Hepatocyte (in vitro differentiated cells): Measurements from ENCODE around the gene FAM20C. TPM values are rescaled to one million over a fixed set of nuclear protein-coding genes. Genes with fewer than 3 reads are reported as not detected.

Experiments used
- DNase-seq: peaks from one replicate; pipeline ENCODE4 v3.0.0-alpha.2; 2016; ENCODE audit warnings: low spot score
- H2AFZ ChIP-seq: fragments of 200-600 bp; sonication (generic); 2 replicates; pipeline ENCODE4 v1.6.0; 2016; ENCODE audit warnings: antibody characterized with exemption, mild to moderate bottlenecking
- H3K27ac ChIP-seq: fragments of 200-600 bp; sonication (generic); 2 replicates; pipeline ENCODE4 v1.5.1; 2016; ENCODE audit warnings: mild to moderate bottlenecking
- H3K27me3 ChIP-seq: fragments of 200-600 bp; sonication (generic); 2 replicates; pipeline ENCODE4 v1.6.1; 2016
- H3K36me3 ChIP-seq: fragments of 200-600 bp; sonication (generic); replicated peaks from 2 replicates; pipeline ENCODE4 v1.5.1; 2016; ENCODE audit warnings: low read depth; ENCODE audit not compliant: insufficient read depth
- H3K4me1 ChIP-seq: fragments of 200-600 bp; sonication (generic); 2 replicates; pipeline ENCODE4 v1.5.1; 2016; ENCODE audit warnings: mild to moderate bottlenecking, moderate library complexity; ENCODE audit not compliant: insufficient read depth
- H3K4me2 ChIP-seq: fragments of 200-600 bp; sonication (generic); 2 replicates; pipeline ENCODE4 v1.6.0; 2016
- H3K4me3 ChIP-seq: fragments of 200-600 bp; sonication (generic); 2 replicates; pipeline ENCODE4 v1.5.1; 2016; ENCODE audit warnings: mild to moderate bottlenecking
- H3K79me2 ChIP-seq: fragments of 200-600 bp; sonication (generic); 2 replicates; pipeline ENCODE4 v1.6.0; 2017; ENCODE audit warnings: mild to moderate bottlenecking
- H3K9me2 ChIP-seq: fragments of 200-600 bp; sonication (generic); replicated peaks from 2 replicates; pipeline ENCODE4 v1.6.0; 2017; ENCODE audit warnings: mild to moderate bottlenecking; ENCODE audit not compliant: insufficient read depth
- H3K9me3 ChIP-seq: fragments of 200-600 bp; sonication (generic); 2 replicates; pipeline ENCODE4 v1.5.1; 2016; ENCODE audit warnings: low read depth, mild to moderate bottlenecking
- H4K20me1 ChIP-seq: fragments of 200-600 bp; sonication (generic); 2 replicates; pipeline ENCODE4 v1.6.0; 2016; ENCODE audit warnings: mild to moderate bottlenecking; ENCODE audit not compliant: insufficient read depth, poor library complexity, severe bottlenecking
- CTCF ChIP-seq: fragments of 200-600 bp; sonication (generic); IDR thresholded peaks from 2 replicates; pipeline ENCODE4 v1.5.1; 2016; ENCODE audit warnings: antibody characterized with exemption, mild to moderate bottlenecking; ENCODE audit not compliant: poor library complexity
- EZH2 ChIP-seq: fragments of 200-600 bp; sonication (generic); IDR thresholded peaks from 2 replicates; pipeline ENCODE4 v1.6.1; 2016; ENCODE audit warnings: antibody characterized with exemption, mild to moderate bottlenecking, borderline replicate concordance
- EZH2phosphoT487 ChIP-seq: fragments of 200-600 bp; sonication (generic); IDR thresholded peaks from one replicate; pipeline ENCODE4 v1.6.1; 2018; ENCODE audit warnings: antibody characterized with exemption, mild to moderate bottlenecking, low read depth, moderate library complexity; ENCODE audit not compliant: unreplicated experiment, severe bottlenecking
- WGBS: methylation state at CpG from one replicate; pipeline ENCODE4 v1.1.6; 2016; ENCODE audit warnings: low lambda C conversion rate; ENCODE audit errors: missing lambda C conversion rate; 5-methylcytosine and 5-hydroxymethylcytosine counted together
- polyA plus RNA-seq: library from polyadenylated mRNA; unstranded; fragments of >200 nt; fragmentation: Nextera tagmentation; extraction: Ambion mirVana; gene quantifications from 2 replicates; pipeline ENCODE4 v1.2.1, GENCODE V29; 2016
- total RNA-seq: library from RNA; depleted of rRNA; stranded (reverse); fragments of >200 nt; gene quantifications from 2 replicates; pipeline ENCODE4 v1.2.3, GENCODE V29; 2014

The FAM20C gene
- total and polyA plus RNA-seq, 2 experiments from 2014 or later: 24.4 to 42.5 TPM

DNA sequence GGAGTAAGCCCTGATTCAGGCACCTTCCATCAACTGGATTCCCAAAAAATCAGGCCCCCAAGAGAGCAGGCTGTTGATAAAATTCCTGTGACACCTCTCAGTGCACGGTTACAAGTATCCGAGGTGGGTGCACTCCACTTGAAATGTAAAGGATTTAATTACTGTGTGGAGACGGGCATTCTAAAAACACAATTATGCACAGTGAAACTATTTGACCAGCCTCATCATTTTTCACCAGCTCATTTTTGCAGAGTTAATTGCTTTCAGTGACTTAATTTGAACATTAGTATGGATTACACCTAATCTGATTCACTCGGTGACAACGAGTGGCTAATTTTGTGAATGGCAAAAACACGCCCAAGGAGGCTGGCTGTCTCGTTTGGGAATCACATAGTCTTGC, 99.9 kb downstream of the FAM20C start:
- no peak for DNase-seq
- TF ChIP-seq EZH2phosphoT487 (no peak), EZH2 (no peak), CTCF (no peak)
- Histone ChIP-seq H3K79me2 (no peaks in the 10 kb centered on the region), H3K36me3 (no peaks in the 10 kb centered on the region), H3K9me2 (no peaks in the 10 kb centered on the region), H4K20me1 (no peaks in the 10 kb centered on the region), H3K4me3 (no peak overlapping the region), H3K27ac (no peak overlapping the region), H2AFZ (no peak overlapping the region), H3K9me3 (no peaks in the 10 kb centered on the region), H3K27me3 (no peaks in the 10 kb centered on the region), H3K4me2 (no peak overlapping the region), H3K4me1 (peaks cover 7% of the 10 kb centered on the region)
- WGBS: 80% methylated on average over 7 of the region's 7 CpGs

DNA sequence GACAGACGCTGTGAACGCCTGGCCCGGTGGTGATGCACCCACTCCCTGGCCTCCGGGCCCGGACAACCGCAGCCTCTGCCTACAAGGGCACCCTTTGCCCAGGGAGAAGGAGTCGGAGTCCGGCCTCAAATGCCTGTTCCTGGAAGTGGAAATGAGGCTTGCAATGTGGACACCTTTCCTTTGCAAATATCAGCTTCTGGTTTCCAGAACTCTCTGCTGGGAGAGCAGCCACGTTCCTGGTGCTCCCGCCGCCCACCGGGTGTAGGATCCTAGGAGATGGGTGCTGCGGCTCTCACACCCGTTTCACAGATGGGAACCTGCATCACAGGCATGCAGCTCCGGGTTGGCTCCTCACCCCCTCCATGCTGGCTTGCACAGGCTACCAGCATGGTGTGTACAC, 100.5 kb downstream of the FAM20C start:
- Histone ChIP-seq H3K79me2 (no peaks in the 10 kb centered on the region), H3K36me3 (no peaks in the 10 kb centered on the region), H3K4me2 (no peak overlapping the region), H3K4me3 (no peak overlapping the region), H3K9me2 (no peaks in the 10 kb centered on the region), H4K20me1 (no peaks in the 10 kb centered on the region), H3K4me1 (peaks cover 7% of the 10 kb centered on the region), H3K27ac (no peak overlapping the region), H2AFZ (no peak overlapping the region), H3K9me3 (no peaks in the 10 kb centered on the region), H3K27me3 (no peaks in the 10 kb centered on the region)
- WGBS: 93% methylated on average over 15 of the region's 15 CpGs
- TF ChIP-seq CTCF (no peak), EZH2 (no peak), EZH2phosphoT487 (no peak)
- DNase-seq: no peak

DNA sequence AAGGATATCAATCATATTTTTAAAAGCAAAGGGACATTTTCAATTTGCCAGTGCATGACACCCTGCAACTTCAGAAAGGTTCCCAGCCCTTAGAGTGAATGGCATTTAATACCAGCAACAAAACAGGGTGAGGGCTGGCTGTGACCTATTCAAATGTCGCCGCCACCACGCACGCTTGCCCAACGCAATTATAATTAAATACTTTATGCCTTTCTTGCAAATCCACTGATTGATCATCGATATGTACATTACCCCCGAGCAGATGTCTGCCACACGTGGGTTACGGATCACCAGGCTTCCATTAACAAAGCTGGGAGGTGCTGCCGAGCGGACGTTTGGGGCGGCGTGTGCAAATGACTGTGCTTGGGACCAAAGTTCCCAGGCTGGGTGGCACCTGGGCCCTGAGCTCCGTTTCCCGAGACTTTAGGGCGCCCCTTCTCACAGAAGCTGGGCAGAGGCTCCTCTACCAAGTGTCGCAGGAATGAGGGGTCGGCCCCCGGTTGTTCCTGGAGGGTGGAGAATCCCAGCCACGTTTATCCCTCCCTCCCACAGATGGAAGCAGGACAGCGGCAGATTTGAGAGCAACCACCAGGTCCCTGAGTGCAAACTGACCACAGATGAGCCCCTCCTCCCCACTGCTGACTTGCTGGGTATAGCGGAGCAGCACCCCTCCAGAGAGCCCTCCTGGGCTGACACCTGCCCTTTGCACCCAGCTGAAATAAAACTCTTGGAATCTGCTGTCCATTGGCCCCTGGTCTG, 101.5 kb downstream of the FAM20C start:
- H3K36me3 ChIP-seq: no peaks in the 10 kb centered on the region
- peak overlapping the region; percentile 44 for H3K4me2 ChIP-seq
- H3K9me3 ChIP-seq: no peaks in the 10 kb centered on the region
- H3K27me3 ChIP-seq: no peaks in the 10 kb centered on the region
- WGBS: 84% methylated on average over 23 of the region's 23 CpGs
- no peaks in the 10 kb centered on the region for H4K20me1 ChIP-seq
- H3K79me2 ChIP-seq: no peaks in the 10 kb centered on the region
- no peak overlapping the region for H3K27ac ChIP-seq
- TF ChIP-seq EZH2: no peak
- no peak for TF ChIP-seq EZH2phosphoT487
- TF ChIP-seq CTCF: no peak
- H2AFZ ChIP-seq: no peak overlapping the region
- DNase-seq: no peak
- H3K4me3 ChIP-seq: no peak overlapping the region
- H3K4me1 ChIP-seq: peaks cover 7% of the 10 kb centered on the region
- H3K9me2 ChIP-seq: no peaks in the 10 kb centered on the region
